Measurements from ENCODE around the gene TRANK1.
A peak's percentile ranks its signal among the peaks of the same experiment; 100 is the strongest.

The TRANK1 gene

GRCh38 chr3:36846406-36846805 is 98.4 kb downstream of the TRANK1 start:
- TF ChIP-seq CTCF (conservative IDR thresholded peaks at IDR 0.05), result no peak

GRCh38 chr3:36843065-36844051 is 101.5 kb downstream of the TRANK1 start:
- no peak overlapping the region for H3K27ac ChIP-seq
- peak; percentile 82 for TF ChIP-seq CTCF (conservative IDR thresholded peaks at IDR 0.05)

More at GRCh38 chr3:36846406-36846805, 98.4 kb downstream of the TRANK1 start:
- H3K27ac ChIP-seq, result no peak overlapping the region

- no peak overlapping the region for H3K27ac ChIP-seq
- no peak for TF ChIP-seq CTCF (conservative IDR thresholded peaks at IDR 0.05)
Observed at GRCh38 chr3:36842275-36842674, 102.6 kb downstream of the TRANK1 start.

- no peak for TF ChIP-seq CTCF (conservative IDR thresholded peaks at IDR 0.05)
- H3K27ac ChIP-seq, result no peak overlapping the region
Observed at GRCh38 chr3:36840453-36840921, 104.4 kb downstream of the TRANK1 start.

GRCh38 chr3:36837089-36837488 is 107.8 kb downstream of the TRANK1 start:
- H3K27ac ChIP-seq, result no peak overlapping the region
- no peak for TF ChIP-seq CTCF (conservative IDR thresholded peaks at IDR 0.05)

- H3K27ac ChIP-seq, result no peak overlapping the region
- no peak for TF ChIP-seq CTCF (conservative IDR thresholded peaks at IDR 0.05)
Observed at GRCh38 chr3:36833160-36833814, 111.6 kb downstream of the TRANK1 start.

- no peak for TF ChIP-seq CTCF (conservative IDR thresholded peaks at IDR 0.05)
- no peak overlapping the region for H3K27ac ChIP-seq
Observed at GRCh38 chr3:36832406-36832805, 112.4 kb downstream of the TRANK1 start.

All from VCaP (cell line).